Melanocyte of skin (primary cell): ENCODE results near the gene SCUBE2. TPM values are rescaled to one million over a fixed set of nuclear protein-coding genes. Genes with fewer than 3 reads are reported as not detected.

Experiments
- small RNA-seq, 2 donors: library from RNA; depleted of rRNA; stranded (forward); fragments of <200 nt; gene quantifications; one replicate each; pipeline ENCODE3, GENCODE V24; 2012
- total RNA-seq, 2 donors: library from RNA; depleted of rRNA; stranded (reverse); fragments of >200 nt; gene quantifications; 2 replicates each; pipeline ENCODE4 v1.2.3, GENCODE V29; 2012

Gene SCUBE2
- total RNA-seq = 10 to 100 TPM in 1 of 2 donors, 1 to 10 TPM in 1; 2.1 to 15.7 TPM

DNA sequence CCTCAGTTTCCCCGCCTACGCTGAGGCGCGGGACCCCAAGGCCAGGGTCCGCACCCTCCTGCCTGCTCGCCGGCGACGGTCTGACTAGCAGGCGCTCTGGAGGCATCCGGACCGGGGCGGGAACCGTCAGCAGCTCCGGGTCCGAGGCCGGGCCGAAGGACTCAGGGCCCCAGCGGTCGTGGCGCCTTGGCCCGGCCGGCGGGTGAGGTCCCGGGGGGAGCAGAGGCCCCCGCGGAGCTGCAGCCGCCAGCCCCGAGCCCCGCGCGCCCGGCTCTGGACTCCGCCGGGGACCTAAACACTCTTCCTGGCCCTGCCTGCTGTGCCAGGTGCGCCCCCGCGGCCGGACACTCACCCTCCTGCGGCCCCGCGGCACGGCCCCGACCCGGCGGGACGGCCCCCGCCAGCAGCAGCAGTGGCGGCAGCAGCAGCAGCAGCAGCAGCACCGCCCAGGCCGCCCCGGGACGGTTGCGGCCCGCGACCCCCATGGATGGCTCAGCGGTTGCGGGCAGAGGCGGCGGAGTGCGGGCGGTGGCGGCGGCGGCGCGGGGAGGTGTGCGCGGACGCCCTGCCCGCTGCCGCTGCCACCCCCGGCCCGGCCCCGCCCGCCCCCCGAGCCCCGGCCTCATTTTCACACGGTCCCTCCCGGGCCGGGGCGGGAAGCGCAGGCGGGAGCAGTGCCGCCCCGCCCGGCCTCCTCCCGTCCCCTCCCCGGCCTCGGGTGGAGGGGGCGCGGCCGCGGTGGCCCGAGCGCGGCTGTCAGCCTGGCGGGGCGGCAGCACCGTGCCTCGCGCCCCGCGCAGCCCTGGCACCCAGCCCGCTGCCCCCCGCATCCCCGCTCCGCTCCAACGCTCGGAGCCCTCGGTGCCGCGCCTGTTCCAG, at the start of gene SCUBE2:
SCUBE2 (minus strand) TSS at position 556 of the 879 bp plus-strand sequence; CDS start at position 485, 71 bp downstream.

DNA sequence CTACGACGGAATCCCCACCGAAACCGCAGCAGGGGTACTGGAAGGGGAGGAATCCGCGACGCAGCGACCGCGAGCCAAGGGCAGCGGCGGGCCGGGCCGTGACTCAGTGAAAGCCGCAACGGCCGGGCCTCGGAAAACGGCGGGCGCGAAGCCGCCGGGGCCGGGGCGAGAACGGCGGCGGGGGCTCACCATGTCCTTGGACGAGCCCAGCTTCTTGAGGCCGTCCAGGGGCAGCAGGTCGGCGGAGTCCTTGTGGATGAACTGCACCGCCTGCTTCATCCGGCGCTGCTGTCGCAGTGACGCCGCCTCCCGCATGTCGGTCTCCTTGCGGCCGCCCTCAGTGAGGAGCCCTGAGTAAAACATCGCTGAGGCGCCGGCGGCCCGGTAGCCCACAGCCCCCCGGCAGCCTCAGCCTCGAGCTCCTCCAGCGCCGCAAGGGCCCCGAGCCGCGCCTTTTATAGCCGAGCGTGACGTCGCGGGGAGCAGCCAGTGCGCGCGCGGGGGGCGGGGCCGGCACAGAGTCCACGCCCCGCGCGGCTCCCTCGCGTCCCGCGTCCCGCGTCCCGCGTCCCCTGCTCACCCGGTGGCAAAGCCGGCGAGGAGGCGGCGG, 87.7 kb downstream of the SCUBE2 start, which contains the start of gene NRIP3:
NRIP3 (minus strand) TSS at position 429 of the 610 bp plus-strand sequence; CDS start at position 363, 66 bp downstream.

Small RNA genes within 50 kb of the gene (small RNA-seq; reads per million reads assigned to genes)
- gene MIR5691 = 0.06 to 0.39 reads per million in 2 donors

Other genes with a start within 250 kb of the SCUBE2 start
- gene AKIP1, start 180.4 kb downstream of the SCUBE2 start, total RNA-seq = 10 to 100 TPM; 31.7 to 36.3 TPM
- gene C11orf16, start 158.7 kb downstream of the SCUBE2 start, total RNA-seq = not detected
- not detected for gene ASCL3, start 148.6 kb downstream of the SCUBE2 start, total RNA-seq
- 10 to 100 TPM; 24.1 to 31.0 TPM for gene TMEM9B, start 127.2 kb downstream of the SCUBE2 start, total RNA-seq
- gene NRIP3, start 87.6 kb downstream of the SCUBE2 start, total RNA-seq = 10 to 100 TPM; 13.4 to 13.7 TPM
- gene DENND5A, start 173.8 kb upstream of the SCUBE2 start, total RNA-seq = 100 to 1,000 TPM; 127 to 148 TPM
- gene TMEM41B, start 223.0 kb upstream of the SCUBE2 start, total RNA-seq = 10 to 100 TPM; 29.3 to 43.0 TPM